ENCODE data around the gene KIAA1549. TPM values are rescaled to one million over a fixed set of nuclear protein-coding genes. Genes with fewer than 3 reads are reported as not detected.
A peak's percentile ranks its signal among the peaks of the same experiment; 100 is the strongest.

KIAA1549 gene
- total and polyA plus RNA-seq, 9 donors: 1.2 to 5.0 (median 3.6) TPM

- Histone ChIP-seq H3K27ac (no peak overlapping the region), H3K36me3 (no peaks in the 10 kb centered on the region), H3K4me3 (no peak overlapping the region), H3K9me3 (no peaks in the 10 kb centered on the region), H3K4me1 (ENCODE audit: insufficient read depth) (peaks cover 2% of the 10 kb centered on the region), H3K27me3 (no peaks in the 10 kb centered on the region)
- DNase-seq: no peak
- intact Hi-C loops (cut with DNase I): loop anchor here in 1 of 4 donors (5.0 kb wide), 1 partner anchor 150 kb away; the partner anchor contains the start of gene ZC3HAV1L
- TF ChIP-seq CTCF (IDR thresholded peaks at IDR 0.05): no peak
- WGBS, 3 donors: 80 to 85% (median 84%) methylated on average over 9 of the region's 9 CpGs
These were observed 94.0 kb downstream of the KIAA1549 start for GRCh38 chr7:138887085-138887710.

GRCh38 chr7:138886501-138886917, 94.7 kb downstream of the KIAA1549 start:
- peaks cover 2% of the 10 kb centered on the region for H3K4me1 ChIP-seq (ENCODE audit: insufficient read depth)
- WGBS, 3 donors: 35 to 42% (median 39%) methylated on average over 4 of the region's 4 CpGs
- DNase-seq: no peak
- no peak overlapping the region for H3K27ac ChIP-seq
- no peak overlapping the region for H3K4me3 ChIP-seq
- TF ChIP-seq EP300 (IDR thresholded peaks at IDR 0.05) (no peak), CTCF (IDR thresholded peaks at IDR 0.05) (peak in 2 of 3 donors; percentile 30 to 34)
- intact Hi-C loops (cut with DNase I): loop anchor here in 1 of 4 donors (5.0 kb wide), 1 partner anchor 151 kb away; the partner anchor contains the start of gene ZC3HAV1L
- no peaks in the 10 kb centered on the region for H3K27me3 ChIP-seq
- no peaks in the 10 kb centered on the region for H3K9me3 ChIP-seq
- H3K36me3 ChIP-seq: no peaks in the 10 kb centered on the region

GRCh38 chr7:138885383-138886147, 95.6 kb downstream of the KIAA1549 start:
- Histone ChIP-seq H3K27ac (no peak overlapping the region), H3K4me3 (no peak overlapping the region), H3K9me3 (no peaks in the 10 kb centered on the region), H3K36me3 (no peaks in the 10 kb centered on the region), H3K4me1 (ENCODE audit: insufficient read depth) (peaks cover under 1% of the 10 kb centered on the region), H3K27me3 (no peaks in the 10 kb centered on the region)
- DNase-seq: no peak
- TF ChIP-seq CTCF (IDR thresholded peaks at IDR 0.05) (no peak), EP300 (IDR thresholded peaks at IDR 0.05) (no peak), POLR2A (IDR thresholded peaks at IDR 0.05) (no peak)
- WGBS, 3 donors: 85 to 91% (median 88%) methylated on average over 13 of the region's 13 CpGs
- intact Hi-C loops (cut with DNase I): loop anchor here in 1 of 4 donors (5.0 kb wide), 1 partner anchor 152 kb away; the partner anchor contains the start of gene ZC3HAV1L

GRCh38 chr7:138882249-138882648, 98.9 kb downstream of the KIAA1549 start:
- H3K27ac ChIP-seq: no peak overlapping the region
- no peak overlapping the region for H3K4me3 ChIP-seq
- H3K36me3 ChIP-seq: no peaks in the 10 kb centered on the region
- no peak for DNase-seq
- H3K27me3 ChIP-seq: no peaks in the 10 kb centered on the region
- intact Hi-C loops (cut with DNase I): no loop called here
- 95 to 97% (median 95%) methylated on average over 6 of the region's 6 CpGs for WGBS, 3 donors
- H3K9me3 ChIP-seq: no peaks in the 10 kb centered on the region
- no peak for TF ChIP-seq EP300 (IDR thresholded peaks at IDR 0.05)
- no peak for TF ChIP-seq POLR2A (IDR thresholded peaks at IDR 0.05)
- TF ChIP-seq CTCF (IDR thresholded peaks at IDR 0.05): no peak
- H3K4me1 ChIP-seq (ENCODE audit: insufficient read depth): no peaks in the 10 kb centered on the region

Measured in ovary (tissue), 9 donors.